22Rv1 (cell line): ENCODE results near the gene TAS1R3.

Experiments
- H3K27ac ChIP-seq: fragments of 450-650 bp; 2 replicates; pipeline ENCODE4 v1.5.1; 2017
- ZFX ChIP-seq: fragments of 450-650 bp; IDR thresholded peaks from 2 replicates; pipeline ENCODE4 v1.6.1; 2017; ENCODE audit warnings: antibody characterized with exemption, borderline replicate concordance
- TF ChIP-seq, protein P1 (sequence below): fragments of 450-650 bp; IDR thresholded peaks from 2 replicates; pipeline ENCODE4 v1.5.1; 2017; ENCODE audit warnings: mild to moderate bottlenecking

TAS1R3 gene

GRCh38 chr1:1297802-1298424 lies 33.2 kb upstream of the TAS1R3 start:
- TF ChIP-seq, protein P1, sequence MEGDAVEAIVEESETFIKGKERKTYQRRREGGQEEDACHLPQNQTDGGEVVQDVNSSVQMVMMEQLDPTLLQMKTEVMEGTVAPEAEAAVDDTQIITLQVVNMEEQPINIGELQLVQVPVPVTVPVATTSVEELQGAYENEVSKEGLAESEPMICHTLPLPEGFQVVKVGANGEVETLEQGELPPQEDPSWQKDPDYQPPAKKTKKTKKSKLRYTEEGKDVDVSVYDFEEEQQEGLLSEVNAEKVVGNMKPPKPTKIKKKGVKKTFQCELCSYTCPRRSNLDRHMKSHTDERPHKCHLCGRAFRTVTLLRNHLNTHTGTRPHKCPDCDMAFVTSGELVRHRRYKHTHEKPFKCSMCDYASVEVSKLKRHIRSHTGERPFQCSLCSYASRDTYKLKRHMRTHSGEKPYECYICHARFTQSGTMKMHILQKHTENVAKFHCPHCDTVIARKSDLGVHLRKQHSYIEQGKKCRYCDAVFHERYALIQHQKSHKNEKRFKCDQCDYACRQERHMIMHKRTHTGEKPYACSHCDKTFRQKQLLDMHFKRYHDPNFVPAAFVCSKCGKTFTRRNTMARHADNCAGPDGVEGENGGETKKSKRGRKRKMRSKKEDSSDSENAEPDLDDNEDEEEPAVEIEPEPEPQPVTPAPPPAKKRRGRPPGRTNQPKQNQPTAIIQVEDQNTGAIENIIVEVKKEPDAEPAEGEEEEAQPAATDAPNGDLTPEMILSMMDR = no peak
- no peak for TF ChIP-seq ZFX
- H3K27ac ChIP-seq = no peak overlapping the region

GRCh38 chr1:1298861-1299685 lies 32.0 kb upstream of the TAS1R3 start:
- TF ChIP-seq, protein P1 = no peak
- TF ChIP-seq ZFX = no peak
- no peak overlapping the region for H3K27ac ChIP-seq

GRCh38 chr1:1299686-1300351 lies 31.3 kb upstream of the TAS1R3 start:
- TF ChIP-seq, protein P1 = peak; percentile 33
- TF ChIP-seq ZFX = no peak
- no peak overlapping the region for H3K27ac ChIP-seq

DNA sequence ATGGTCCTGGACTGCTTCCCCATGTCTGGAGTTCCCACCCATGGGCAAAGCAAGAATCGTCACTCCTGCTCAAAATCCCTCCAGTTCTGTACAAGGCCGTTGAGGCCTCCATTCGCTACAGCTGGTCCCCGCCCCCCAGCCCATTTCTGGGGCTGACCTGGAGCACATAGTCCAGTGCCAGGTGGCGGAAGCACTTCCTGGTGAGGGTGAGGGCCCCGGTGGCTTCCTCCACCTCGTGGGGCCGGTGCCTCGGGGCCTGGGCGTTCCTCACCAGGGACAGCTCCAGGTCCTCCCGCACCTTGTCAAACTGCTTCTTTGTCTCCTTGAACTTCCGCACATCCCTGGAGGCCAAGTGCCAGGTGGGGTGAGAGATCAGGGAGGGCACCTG lies 30.7 kb upstream of the TAS1R3 start:
- no peak overlapping the region for H3K27ac ChIP-seq
- TF ChIP-seq, protein P1 = no peak
- no peak for TF ChIP-seq ZFX

DNA sequence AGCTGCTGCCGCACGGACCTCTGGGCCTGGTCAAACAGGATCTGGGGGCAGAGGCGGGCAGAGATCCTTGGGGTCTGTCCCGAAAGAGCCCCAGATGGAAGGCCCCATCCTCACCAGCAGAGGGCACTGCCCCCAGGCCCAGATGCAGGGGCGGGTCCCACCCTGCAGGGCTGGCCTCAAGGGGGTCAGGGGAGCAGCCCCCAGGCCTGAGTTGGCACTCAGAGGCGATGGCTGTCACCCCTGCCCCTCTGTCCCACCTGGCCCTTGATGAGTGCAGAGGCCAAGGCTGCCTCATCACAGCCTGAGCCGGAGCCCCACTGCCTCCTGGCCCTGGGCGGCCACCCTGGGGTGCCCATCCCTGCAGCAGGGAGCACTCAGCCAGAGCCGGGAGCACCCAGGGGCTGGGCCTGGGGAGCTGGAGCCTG lies 29.1 kb upstream of the TAS1R3 start:
- H3K27ac ChIP-seq = no peak overlapping the region
- TF ChIP-seq, protein P1 = peak; percentile 75
- TF ChIP-seq ZFX = no peak

DNA sequence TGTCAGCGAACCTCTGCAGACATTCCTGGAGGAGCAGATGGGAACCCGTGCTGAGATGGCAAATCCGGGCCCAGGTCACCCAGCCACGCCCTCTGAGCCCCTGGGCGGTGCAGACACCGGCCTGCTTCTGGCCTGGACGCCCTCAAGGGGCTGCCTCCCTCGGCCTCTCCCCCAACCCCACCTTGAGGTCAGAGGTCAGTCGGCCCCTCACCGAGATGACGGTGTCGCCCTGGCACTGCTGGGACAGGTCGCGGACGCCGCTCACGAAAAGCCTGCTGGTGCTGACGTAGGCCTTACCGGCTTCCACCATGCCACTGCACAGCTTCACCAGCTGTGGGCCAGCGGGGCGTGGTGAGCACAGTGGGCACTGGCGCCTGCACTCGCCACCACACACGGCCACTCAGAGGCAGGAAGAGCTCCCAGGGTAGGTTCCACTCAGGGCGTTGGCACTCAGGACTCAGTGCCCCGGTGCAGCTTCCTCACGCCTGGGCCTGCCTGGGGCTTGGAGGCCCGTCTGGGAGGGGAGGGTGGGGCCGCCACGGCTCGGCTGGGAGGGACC lies 28.1 kb upstream of the TAS1R3 start:
- H3K27ac ChIP-seq = no peak overlapping the region
- TF ChIP-seq, protein P1 = no peak
- TF ChIP-seq ZFX = no peak
